NT2/D1 (cell line): ENCODE data around the gene CALY.

Experiments used
- DNase-seq: peaks from one replicate; pipeline ENCODE4 v3.0.0-alpha.2; 2011; ENCODE audit warnings: low read depth, low spot score
- H3K27me3 ChIP-seq: 2 replicates; pipeline ENCODE4 v1.6.0; 2011; ENCODE audit warnings: mild to moderate bottlenecking; ENCODE audit not compliant: insufficient read length, insufficient read depth
- H3K36me3 ChIP-seq: 2 replicates; pipeline ENCODE4 v1.6.1; 2011; ENCODE audit warnings: mild to moderate bottlenecking, low read length, mixed read lengths; ENCODE audit not compliant: insufficient read depth, insufficient read length
- H3K4me1 ChIP-seq: 2 replicates; pipeline ENCODE4 v1.5.1; 2011; ENCODE audit not compliant: insufficient read depth, insufficient read length
- H3K4me3 ChIP-seq: 2 replicates; pipeline ENCODE4 v1.5.1; 2011; ENCODE audit warnings: low read depth; ENCODE audit not compliant: insufficient read length
- H3K9ac ChIP-seq: 2 replicates; pipeline ENCODE4 v1.6.0; 2011; ENCODE audit warnings: low read depth; ENCODE audit not compliant: insufficient read length
- H3K9me3 ChIP-seq: 2 replicates; pipeline ENCODE4 v1.5.1; 2011; ENCODE audit warnings: mild to moderate bottlenecking, low read length; ENCODE audit not compliant: insufficient read depth
- SUZ12 ChIP-seq: IDR thresholded peaks from 2 replicates; pipeline ENCODE4 v1.6.1; 2011; ENCODE audit not compliant: insufficient read length, insufficient read depth; ENCODE audit errors: extremely low read depth
- YY1 ChIP-seq: IDR thresholded peaks from 2 replicates; pipeline ENCODE4 v1.6.1; 2011; ENCODE audit not compliant: insufficient read length, insufficient read depth
- ZNF274 ChIP-seq: IDR thresholded peaks from 2 replicates; pipeline ENCODE4 v1.6.1; 2011; ENCODE audit warnings: mild to moderate bottlenecking, low read depth, low read length

Gene CALY

DNA sequence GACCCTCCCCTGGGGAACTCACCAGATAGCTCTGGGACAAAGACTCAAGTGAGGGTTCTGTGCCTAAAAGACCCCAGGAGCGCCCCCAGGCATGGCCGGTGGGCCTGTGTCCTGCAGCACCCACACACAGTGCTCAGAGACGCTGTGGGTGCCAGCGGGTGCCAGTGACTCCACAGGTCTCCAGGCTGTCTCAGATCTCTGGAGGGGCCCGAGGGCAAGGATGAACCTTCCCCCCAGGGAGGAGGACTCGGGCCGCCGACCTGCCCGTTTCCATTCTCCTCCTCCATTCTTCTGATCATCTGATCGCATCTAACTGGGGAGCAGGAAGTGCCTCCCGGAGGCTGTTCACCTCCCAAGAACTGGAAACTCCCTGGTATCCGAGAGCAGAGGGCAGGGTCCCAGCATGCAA is 61.0 kb downstream of the CALY start:
- DNase-seq, result no peak
- Histone ChIP-seq H3K9ac (no peak overlapping the region), H3K27me3 (peaks cover 5% of the 10 kb centered on the region), H3K4me3 (no peak overlapping the region), H3K4me1 (peaks cover 20% of the 10 kb centered on the region), H3K9me3 (no peaks in the 10 kb centered on the region), H3K36me3 (peaks cover 17% of the 10 kb centered on the region)
- TF ChIP-seq SUZ12, result no peak
- no peak for TF ChIP-seq YY1
- no peak for TF ChIP-seq ZNF274

DNA sequence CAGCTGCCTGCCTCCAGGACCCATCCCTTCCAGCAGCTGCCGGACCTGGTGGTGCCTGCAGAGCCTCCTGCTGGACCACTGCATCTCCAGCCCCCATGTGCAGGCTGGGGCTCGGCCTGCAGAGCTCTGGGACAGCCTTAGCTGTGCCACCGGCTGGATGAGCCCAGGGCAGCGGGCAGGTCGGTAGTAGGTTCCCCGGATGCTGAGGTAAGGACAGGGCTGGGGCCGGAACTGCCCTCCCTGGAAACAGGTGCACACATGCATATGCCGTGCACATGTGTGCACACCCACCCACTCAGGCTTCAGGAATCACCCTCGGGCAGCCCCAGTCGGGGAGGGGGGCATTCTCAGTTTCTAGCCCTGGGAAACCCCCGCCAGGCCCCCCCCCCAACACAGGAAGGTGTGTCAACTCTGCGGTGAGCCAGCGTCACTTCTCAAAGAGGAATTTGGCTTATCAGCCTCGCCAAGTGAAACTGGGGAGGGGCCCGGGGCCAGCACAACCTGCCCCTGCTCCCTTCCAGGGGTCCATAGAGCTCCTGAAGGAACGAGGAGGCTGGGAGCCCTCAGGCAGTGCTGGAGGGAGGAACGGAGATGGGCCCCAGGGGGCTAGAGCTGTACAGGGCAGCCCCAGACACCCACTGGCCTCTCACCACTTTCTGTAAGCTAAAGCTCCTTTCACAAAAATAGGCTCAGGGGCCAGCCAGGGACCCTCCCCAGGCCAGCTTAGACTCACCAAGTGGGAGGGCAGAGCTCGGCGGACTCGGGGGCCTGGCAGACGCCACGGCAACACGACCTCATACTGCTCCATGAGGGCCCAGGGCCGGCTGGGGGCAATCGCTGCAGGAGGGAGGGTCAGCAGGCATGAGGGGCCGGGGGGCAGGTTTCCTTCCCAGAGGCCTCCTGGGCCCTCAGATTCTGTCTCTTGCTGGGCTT is 61.7 kb downstream of the CALY start:
- peaks cover 11% of the 10 kb centered on the region for H3K36me3 ChIP-seq
- no peak for DNase-seq
- H3K9me3 ChIP-seq, result no peaks in the 10 kb centered on the region
- no peak overlapping the region for H3K4me3 ChIP-seq
- H3K27me3 ChIP-seq, result peaks cover 5% of the 10 kb centered on the region
- H3K9ac ChIP-seq, result peak overlapping the region; percentile 32
- peaks cover 20% of the 10 kb centered on the region for H3K4me1 ChIP-seq
- TF ChIP-seq SUZ12, result no peak
- no peak for TF ChIP-seq YY1
- no peak for TF ChIP-seq ZNF274
